Hepatocyte (in vitro differentiated cells): Measurements from ENCODE around the gene STK32C. TPM values are rescaled to one million over a fixed set of nuclear protein-coding genes. Genes with fewer than 3 reads are reported as not detected.

Experiments used
- DNase-seq: peaks from one replicate; pipeline ENCODE4 v3.0.0-alpha.2; 2016; ENCODE audit warnings: low spot score
- H2AFZ ChIP-seq: fragments of 200-600 bp; sonication (generic); 2 replicates; pipeline ENCODE4 v1.6.0; 2016; ENCODE audit warnings: antibody characterized with exemption, mild to moderate bottlenecking
- H3K27ac ChIP-seq: fragments of 200-600 bp; sonication (generic); 2 replicates; pipeline ENCODE4 v1.5.1; 2016; ENCODE audit warnings: mild to moderate bottlenecking
- H3K27me3 ChIP-seq: fragments of 200-600 bp; sonication (generic); 2 replicates; pipeline ENCODE4 v1.6.1; 2016
- H3K36me3 ChIP-seq: fragments of 200-600 bp; sonication (generic); replicated peaks from 2 replicates; pipeline ENCODE4 v1.5.1; 2016; ENCODE audit warnings: low read depth; ENCODE audit not compliant: insufficient read depth
- H3K4me1 ChIP-seq: fragments of 200-600 bp; sonication (generic); 2 replicates; pipeline ENCODE4 v1.5.1; 2016; ENCODE audit warnings: mild to moderate bottlenecking, moderate library complexity; ENCODE audit not compliant: insufficient read depth
- H3K4me2 ChIP-seq: fragments of 200-600 bp; sonication (generic); 2 replicates; pipeline ENCODE4 v1.6.0; 2016
- H3K4me3 ChIP-seq: fragments of 200-600 bp; sonication (generic); 2 replicates; pipeline ENCODE4 v1.5.1; 2016; ENCODE audit warnings: mild to moderate bottlenecking
- H3K79me2 ChIP-seq: fragments of 200-600 bp; sonication (generic); 2 replicates; pipeline ENCODE4 v1.6.0; 2017; ENCODE audit warnings: mild to moderate bottlenecking
- H3K9me2 ChIP-seq: fragments of 200-600 bp; sonication (generic); replicated peaks from 2 replicates; pipeline ENCODE4 v1.6.0; 2017; ENCODE audit warnings: mild to moderate bottlenecking; ENCODE audit not compliant: insufficient read depth
- H3K9me3 ChIP-seq: fragments of 200-600 bp; sonication (generic); 2 replicates; pipeline ENCODE4 v1.5.1; 2016; ENCODE audit warnings: low read depth, mild to moderate bottlenecking
- H4K20me1 ChIP-seq: fragments of 200-600 bp; sonication (generic); 2 replicates; pipeline ENCODE4 v1.6.0; 2016; ENCODE audit warnings: mild to moderate bottlenecking; ENCODE audit not compliant: insufficient read depth, poor library complexity, severe bottlenecking
- EZH2 ChIP-seq: fragments of 200-600 bp; sonication (generic); IDR thresholded peaks from 2 replicates; pipeline ENCODE4 v1.6.1; 2016; ENCODE audit warnings: antibody characterized with exemption, mild to moderate bottlenecking, borderline replicate concordance
- EZH2phosphoT487 ChIP-seq: fragments of 200-600 bp; sonication (generic); IDR thresholded peaks from one replicate; pipeline ENCODE4 v1.6.1; 2018; ENCODE audit warnings: antibody characterized with exemption, mild to moderate bottlenecking, low read depth, moderate library complexity; ENCODE audit not compliant: unreplicated experiment, severe bottlenecking
- WGBS: methylation state at CpG from one replicate; pipeline ENCODE4 v1.1.6; 2016; ENCODE audit warnings: low lambda C conversion rate; ENCODE audit errors: missing lambda C conversion rate; 5-methylcytosine and 5-hydroxymethylcytosine counted together
- polyA plus RNA-seq: library from polyadenylated mRNA; unstranded; fragments of >200 nt; fragmentation: Nextera tagmentation; extraction: Ambion mirVana; gene quantifications from 2 replicates; pipeline ENCODE4 v1.2.1, GENCODE V29; 2016
- total RNA-seq: library from RNA; depleted of rRNA; stranded (reverse); fragments of >200 nt; gene quantifications from 2 replicates; pipeline ENCODE4 v1.2.3, GENCODE V29; 2014
- TF ChIP-seq, protein P1 (sequence below): fragments of 200-600 bp; sonication (generic); IDR thresholded peaks from 2 replicates; pipeline ENCODE4 v1.5.1; 2016; ENCODE audit warnings: antibody characterized with exemption, mild to moderate bottlenecking; ENCODE audit not compliant: poor library complexity

Gene STK32C
- total and polyA plus RNA-seq, 2 experiments from 2014 or later, result 7.9 to 12.2 TPM

DNA sequence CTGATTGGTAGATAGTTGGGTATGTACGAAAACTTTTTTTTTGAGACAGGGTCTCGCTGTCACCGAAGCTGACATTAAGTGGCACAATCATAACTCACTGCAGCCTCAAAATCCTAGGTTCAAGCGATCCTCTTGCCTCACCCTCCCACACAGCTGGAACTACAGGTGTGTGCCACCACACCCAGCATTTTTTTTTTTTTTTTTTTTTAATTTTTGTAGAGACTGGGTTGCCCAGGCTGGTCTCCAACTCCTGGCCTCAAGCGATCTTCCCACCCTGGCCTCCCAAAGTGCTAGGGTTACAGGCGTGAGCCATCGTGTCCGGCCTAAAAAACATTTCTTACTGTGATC, 22.7 kb upstream of the STK32C start:
- Histone ChIP-seq H3K9me2 (no peaks in the 10 kb centered on the region), H3K36me3 (no peaks in the 10 kb centered on the region), H3K79me2 (peaks cover 50% of the 10 kb centered on the region), H2AFZ (no peak overlapping the region), H3K27me3 (no peaks in the 10 kb centered on the region), H3K4me3 (peak overlapping the region; percentile 15), H4K20me1 (no peaks in the 10 kb centered on the region), H3K4me2 (peak overlapping the region; percentile 92), H3K9me3 (no peaks in the 10 kb centered on the region), H3K27ac (peak overlapping the region; percentile 63), H3K4me1 (peaks cover 22% of the 10 kb centered on the region)
- TF ChIP-seq EZH2phosphoT487, result no peak
- TF ChIP-seq EZH2, result no peak
- TF ChIP-seq, protein P1, sequence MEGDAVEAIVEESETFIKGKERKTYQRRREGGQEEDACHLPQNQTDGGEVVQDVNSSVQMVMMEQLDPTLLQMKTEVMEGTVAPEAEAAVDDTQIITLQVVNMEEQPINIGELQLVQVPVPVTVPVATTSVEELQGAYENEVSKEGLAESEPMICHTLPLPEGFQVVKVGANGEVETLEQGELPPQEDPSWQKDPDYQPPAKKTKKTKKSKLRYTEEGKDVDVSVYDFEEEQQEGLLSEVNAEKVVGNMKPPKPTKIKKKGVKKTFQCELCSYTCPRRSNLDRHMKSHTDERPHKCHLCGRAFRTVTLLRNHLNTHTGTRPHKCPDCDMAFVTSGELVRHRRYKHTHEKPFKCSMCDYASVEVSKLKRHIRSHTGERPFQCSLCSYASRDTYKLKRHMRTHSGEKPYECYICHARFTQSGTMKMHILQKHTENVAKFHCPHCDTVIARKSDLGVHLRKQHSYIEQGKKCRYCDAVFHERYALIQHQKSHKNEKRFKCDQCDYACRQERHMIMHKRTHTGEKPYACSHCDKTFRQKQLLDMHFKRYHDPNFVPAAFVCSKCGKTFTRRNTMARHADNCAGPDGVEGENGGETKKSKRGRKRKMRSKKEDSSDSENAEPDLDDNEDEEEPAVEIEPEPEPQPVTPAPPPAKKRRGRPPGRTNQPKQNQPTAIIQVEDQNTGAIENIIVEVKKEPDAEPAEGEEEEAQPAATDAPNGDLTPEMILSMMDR, result no peak
- no peak for DNase-seq
- WGBS, result 95% methylated on average over 8 of the region's 8 CpGs

DNA sequence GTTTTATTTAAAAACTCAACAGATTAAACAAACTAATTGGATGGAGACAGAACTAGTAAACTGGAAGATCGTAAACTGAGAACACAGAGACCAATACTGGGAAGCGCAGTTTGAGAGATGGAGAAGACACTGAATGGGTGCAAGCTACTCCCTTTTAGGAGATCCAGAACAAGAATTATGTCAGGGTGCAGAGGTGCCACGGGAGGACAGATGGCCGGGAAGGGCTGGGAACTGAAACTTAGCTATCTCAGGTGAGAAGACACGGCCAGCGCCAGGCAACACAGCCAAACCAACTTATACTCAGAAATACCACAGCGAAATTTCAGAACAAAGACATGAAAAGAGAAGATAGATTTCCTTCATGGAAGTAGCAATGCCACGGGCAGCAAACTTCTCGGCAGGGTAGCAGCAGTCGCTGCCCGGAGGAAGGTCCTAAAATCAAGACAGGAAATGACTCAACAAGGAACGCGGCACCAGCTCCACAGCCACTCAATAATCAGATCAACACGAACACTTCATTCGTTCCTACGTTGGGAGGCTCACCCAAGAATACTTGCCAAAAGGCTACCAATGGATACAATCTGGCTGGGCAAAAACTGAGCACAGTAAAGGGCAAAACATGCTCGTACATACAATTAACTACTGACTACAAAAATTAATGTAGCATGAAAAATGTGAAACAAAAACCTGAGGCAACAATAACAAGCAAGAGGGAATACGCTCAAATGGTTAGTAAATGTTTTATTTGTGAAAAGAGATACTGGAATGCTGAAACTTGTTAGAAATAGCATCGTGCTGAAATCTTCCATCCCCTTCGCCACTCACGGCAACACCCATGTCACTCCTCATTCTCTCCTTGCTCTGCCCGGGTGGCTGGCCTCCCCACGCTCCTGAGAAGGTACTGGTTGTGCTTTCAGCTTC, 22.1 kb upstream of the STK32C start:
- H3K27me3 ChIP-seq, result no peaks in the 10 kb centered on the region
- DNase-seq, result no peak
- no peaks in the 10 kb centered on the region for H4K20me1 ChIP-seq
- H3K9me3 ChIP-seq, result no peaks in the 10 kb centered on the region
- H3K4me1 ChIP-seq, result peaks cover 22% of the 10 kb centered on the region
- peak overlapping the region; percentile 15 for H3K4me3 ChIP-seq
- 67% methylated on average over 23 of the region's 23 CpGs for WGBS
- H3K36me3 ChIP-seq, result no peaks in the 10 kb centered on the region
- H3K4me2 ChIP-seq, result peak overlapping the region; percentile 92
- TF ChIP-seq EZH2phosphoT487 (no peak), EZH2 (no peak)
- TF ChIP-seq, protein P1, result no peak
- H3K79me2 ChIP-seq, result peaks cover 50% of the 10 kb centered on the region
- no peak overlapping the region for H2AFZ ChIP-seq
- H3K9me2 ChIP-seq, result no peaks in the 10 kb centered on the region
- H3K27ac ChIP-seq, result peak overlapping the region; percentile 63

DNA sequence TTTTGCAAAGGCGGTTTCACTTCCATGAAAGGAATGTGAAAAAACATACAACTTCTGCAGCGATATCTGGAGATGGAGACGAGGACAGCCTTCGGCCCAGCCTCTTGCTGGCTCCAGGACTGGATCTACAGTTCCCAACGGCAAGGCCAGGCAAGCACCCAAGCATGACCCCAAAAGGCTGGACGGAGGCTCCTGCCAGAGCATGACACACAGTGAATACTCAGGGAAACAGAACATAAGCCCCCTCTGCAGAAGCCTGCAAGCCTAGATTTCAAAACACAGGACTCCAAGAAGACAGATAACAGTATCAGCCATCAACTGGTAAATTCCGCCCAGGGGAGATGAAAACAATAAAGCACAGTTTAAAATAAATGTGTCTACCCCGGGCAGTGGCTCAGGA, 21.0 kb upstream of the STK32C start:
- 66% methylated on average over 8 of the region's 8 CpGs for WGBS
- H4K20me1 ChIP-seq, result no peaks in the 10 kb centered on the region

More for the DNA sequence above, 21.0 kb upstream of the STK32C start:
- Histone ChIP-seq H3K9me2 (no peaks in the 10 kb centered on the region), H3K36me3 (no peaks in the 10 kb centered on the region), H3K79me2 (peaks cover 50% of the 10 kb centered on the region), H3K4me2 (peak overlapping the region; percentile 92), H3K9me3 (no peaks in the 10 kb centered on the region), H3K27ac (peak overlapping the region; percentile 63), H3K4me3 (no peak overlapping the region), H2AFZ (no peak overlapping the region), H3K27me3 (no peaks in the 10 kb centered on the region), H3K4me1 (peaks cover 22% of the 10 kb centered on the region)
- DNase-seq, result no peak
- TF ChIP-seq, protein P1, result no peak
- TF ChIP-seq EZH2phosphoT487 (no peak), EZH2 (no peak)
